Natural killer cell treated with Interleukin-12 subunit alpha and Interleukin-12 subunit beta and Interleukin-15 and Interleukin-18, amount 100 ng/mL, for 72 hours (primary cell): Measurements from ENCODE around the gene BHLHA9. TPM values are rescaled to one million over a fixed set of nuclear protein-coding genes. Genes with fewer than 3 reads are reported as not detected.

ENCODE experiments used
- total RNA-seq, 2 donors: library from RNA; stranded (reverse); gene quantifications; one replicate each; pipeline ENCODE4 v1.2.3, GENCODE V29; 2022

Gene BHLHA9
- total RNA-seq, 2 donors from 2014 or later, result not detected

Other genes starting within 250 kb of the BHLHA9 start
- 10 to 100 TPM; 79.1 to 80.5 TPM for gene ABR, start 90.5 kb upstream of the BHLHA9 start, total RNA-seq
- gene TRARG1, start 9.2 kb downstream of the BHLHA9 start, total RNA-seq, result not detected
- gene YWHAE, start 129.8 kb downstream of the BHLHA9 start, total RNA-seq, result 100 to 1,000 TPM; 365 to 407 TPM
- gene CRK, start 185.8 kb downstream of the BHLHA9 start, total RNA-seq, result 10 to 100 TPM; 18.1 to 36.4 TPM
- gene MYO1C, start 222.2 kb downstream of the BHLHA9 start, total RNA-seq, result 10 to 100 TPM; 16.8 to 54.5 TPM
- gene INPP5K, start 246.2 kb downstream of the BHLHA9 start, total RNA-seq, result 10 to 100 TPM; 34.9 to 43.8 TPM